Measurements from ENCODE around the gene CASP2.
A peak's percentile ranks its signal among the peaks of the same experiment; 100 is the strongest.
"Not testable (repeated sequence)": the region's sequence is repeated elsewhere in the genome, so short reads cannot be mapped to it uniquely, and the experiment has no call there.

CASP2 gene

GRCh38 chr7:143250822-143251221 is 37.3 kb upstream of the CASP2 start:
- DNase-seq (ENCODE audit: low read depth): no peak
- H3K27me3 ChIP-seq (replicated peaks; ENCODE audit: control insufficient read depth, insufficient read depth, low read length): no peaks in the 10 kb centered on the region
- no peak overlapping the region for H3K4me3 ChIP-seq (ENCODE audit: low read length)
- no peaks in the 10 kb centered on the region for H3K9me3 ChIP-seq (ENCODE audit: control insufficient read depth, low read length)
- no peak overlapping the region for H3K9ac ChIP-seq (ENCODE audit: low read length)
- H3K4me1 ChIP-seq (ENCODE audit: control insufficient read depth, insufficient read depth, low read length): no peaks in the 10 kb centered on the region
- H3K36me3 ChIP-seq (ENCODE audit: control insufficient read depth, insufficient read depth, low read length, severe bottlenecking): no peaks in the 10 kb centered on the region

GRCh38 chr7:143252006-143252405 is 36.1 kb upstream of the CASP2 start:
- Histone ChIP-seq H3K9ac (ENCODE audit: low read length) (no peak overlapping the region), H3K4me3 (ENCODE audit: low read length) (no peak overlapping the region), H3K27me3 (replicated peaks; ENCODE audit: control insufficient read depth, insufficient read depth, low read length) (no peaks in the 10 kb centered on the region), H3K36me3 (ENCODE audit: control insufficient read depth, insufficient read depth, low read length, severe bottlenecking) (no peaks in the 10 kb centered on the region), H3K4me1 (ENCODE audit: control insufficient read depth, insufficient read depth, low read length) (no peaks in the 10 kb centered on the region), H3K9me3 (ENCODE audit: control insufficient read depth, low read length) (no peaks in the 10 kb centered on the region)
- no peak for DNase-seq (ENCODE audit: low read depth)

DNA sequence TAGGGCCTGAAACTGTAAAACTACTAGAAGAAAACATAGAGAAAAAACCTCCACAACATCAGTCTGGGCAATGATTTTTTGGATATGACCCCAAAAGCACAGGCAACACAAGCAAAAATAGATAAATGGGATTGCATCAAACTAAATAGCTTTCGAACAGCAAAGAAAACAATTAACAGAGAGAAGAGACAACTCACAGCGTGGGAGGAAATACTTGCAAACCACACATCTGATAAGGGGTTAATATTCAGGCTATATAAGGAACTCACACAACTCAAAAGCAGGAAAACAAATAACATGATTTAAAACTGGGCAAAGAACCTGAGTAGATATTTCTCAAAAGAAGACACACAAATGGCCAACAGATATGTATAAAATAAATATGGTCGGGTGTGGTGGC is 32.6 kb upstream of the CASP2 start:
- no peak for DNase-seq (ENCODE audit: low read depth)
- H3K4me3 ChIP-seq (ENCODE audit: low read length): no peak overlapping the region

DNA sequence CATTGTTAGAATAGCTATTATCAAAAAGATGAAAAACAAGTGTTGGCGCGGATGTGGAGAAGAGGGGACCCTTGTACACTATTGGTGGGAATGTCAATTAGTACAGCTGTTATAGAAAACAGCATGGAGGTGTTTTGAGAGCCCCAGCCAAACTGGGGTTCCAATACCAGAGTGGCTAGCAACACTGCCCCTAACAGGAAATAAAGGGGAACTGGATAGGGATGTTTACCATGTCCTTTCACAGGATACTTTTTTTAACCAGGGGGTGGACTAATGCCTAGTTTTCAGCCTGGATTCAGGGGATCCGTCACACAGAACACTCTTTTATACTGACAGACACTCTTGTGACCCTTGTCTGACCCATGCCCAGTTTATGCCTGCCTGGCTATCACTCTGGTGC is 31.8 kb upstream of the CASP2 start:
- Histone ChIP-seq H3K4me3 (ENCODE audit: low read length) (no peak overlapping the region), H3K9me3 (ENCODE audit: control insufficient read depth, low read length) (no peaks in the 10 kb centered on the region), H3K36me3 (ENCODE audit: control insufficient read depth, insufficient read depth, low read length, severe bottlenecking) (no peaks in the 10 kb centered on the region), H3K4me1 (ENCODE audit: control insufficient read depth, insufficient read depth, low read length) (no peaks in the 10 kb centered on the region), H3K27me3 (replicated peaks; ENCODE audit: control insufficient read depth, insufficient read depth, low read length) (no peaks in the 10 kb centered on the region), H3K9ac (ENCODE audit: low read length) (no peak overlapping the region)
- no peak for DNase-seq (ENCODE audit: low read depth)

More for the DNA sequence above, 32.6 kb upstream of the CASP2 start:
- H3K36me3 ChIP-seq (ENCODE audit: control insufficient read depth, insufficient read depth, low read length, severe bottlenecking): no peaks in the 10 kb centered on the region
- no peak overlapping the region for H3K9ac ChIP-seq (ENCODE audit: low read length)
- no peaks in the 10 kb centered on the region for H3K4me1 ChIP-seq (ENCODE audit: control insufficient read depth, insufficient read depth, low read length)
- H3K27me3 ChIP-seq (replicated peaks; ENCODE audit: control insufficient read depth, insufficient read depth, low read length): no peaks in the 10 kb centered on the region
- H3K9me3 ChIP-seq (ENCODE audit: control insufficient read depth, low read length): no peaks in the 10 kb centered on the region

GRCh38 chr7:143256932-143257331 is 31.2 kb upstream of the CASP2 start:
- Histone ChIP-seq H3K27me3 (replicated peaks; ENCODE audit: control insufficient read depth, insufficient read depth, low read length) (no peaks in the 10 kb centered on the region), H3K36me3 (ENCODE audit: control insufficient read depth, insufficient read depth, low read length, severe bottlenecking) (no peaks in the 10 kb centered on the region), H3K9ac (ENCODE audit: low read length) (no peak overlapping the region), H3K9me3 (ENCODE audit: control insufficient read depth, low read length) (no peaks in the 10 kb centered on the region), H3K4me3 (ENCODE audit: low read length) (no peak overlapping the region), H3K4me1 (ENCODE audit: control insufficient read depth, insufficient read depth, low read length) (no peaks in the 10 kb centered on the region)
- no peak for DNase-seq (ENCODE audit: low read depth)

DNA sequence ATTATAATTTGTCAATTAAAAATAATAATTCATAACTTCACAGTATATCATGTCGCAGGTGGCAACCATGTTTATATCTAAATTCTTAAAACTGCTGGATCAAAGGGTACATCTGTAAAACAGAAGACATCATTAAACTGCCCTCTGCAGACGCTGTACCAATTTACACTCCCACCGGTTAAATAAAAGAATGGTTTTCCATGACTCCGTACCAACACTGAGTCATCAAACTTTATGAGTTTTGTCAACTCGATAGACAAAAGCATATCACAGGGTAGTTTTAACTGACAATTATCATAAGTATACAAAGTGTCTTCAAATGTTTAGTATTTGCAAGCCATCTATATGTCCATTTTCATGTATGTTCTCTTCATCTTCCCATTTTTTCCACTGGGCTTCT is 30.6 kb upstream of the CASP2 start:
- no peaks in the 10 kb centered on the region for H3K4me1 ChIP-seq (ENCODE audit: control insufficient read depth, insufficient read depth, low read length)
- no peak for DNase-seq (ENCODE audit: low read depth)
- no peak overlapping the region for H3K9ac ChIP-seq (ENCODE audit: low read length)
- no peaks in the 10 kb centered on the region for H3K36me3 ChIP-seq (ENCODE audit: control insufficient read depth, insufficient read depth, low read length, severe bottlenecking)
- no peak overlapping the region for H3K4me3 ChIP-seq (ENCODE audit: low read length)
- no peaks in the 10 kb centered on the region for H3K27me3 ChIP-seq (replicated peaks; ENCODE audit: control insufficient read depth, insufficient read depth, low read length)
- H3K9me3 ChIP-seq (ENCODE audit: control insufficient read depth, low read length): no peaks in the 10 kb centered on the region

- peak; percentile 50 for DNase-seq (ENCODE audit: low read depth)
- Histone ChIP-seq H3K27me3 (replicated peaks; ENCODE audit: control insufficient read depth, insufficient read depth, low read length) (no peaks in the 10 kb centered on the region), H3K4me1 (ENCODE audit: control insufficient read depth, insufficient read depth, low read length) (peaks cover 4% of the 10 kb centered on the region), H3K4me3 (ENCODE audit: low read length) (no peak overlapping the region), H3K36me3 (ENCODE audit: control insufficient read depth, insufficient read depth, low read length, severe bottlenecking) (no peaks in the 10 kb centered on the region), H3K9me3 (ENCODE audit: control insufficient read depth, low read length) (no peaks in the 10 kb centered on the region), H3K9ac (ENCODE audit: low read length) (no peak overlapping the region)
Observed at GRCh38 chr7:143258831-143259230, 29.3 kb upstream of the CASP2 start.

GRCh38 chr7:143259765-143260164 is 28.4 kb upstream of the CASP2 start:
- Histone ChIP-seq H3K4me3 (ENCODE audit: low read length) (no peak overlapping the region), H3K36me3 (ENCODE audit: control insufficient read depth, insufficient read depth, low read length, severe bottlenecking) (peaks cover 1% of the 10 kb centered on the region)

DNA sequence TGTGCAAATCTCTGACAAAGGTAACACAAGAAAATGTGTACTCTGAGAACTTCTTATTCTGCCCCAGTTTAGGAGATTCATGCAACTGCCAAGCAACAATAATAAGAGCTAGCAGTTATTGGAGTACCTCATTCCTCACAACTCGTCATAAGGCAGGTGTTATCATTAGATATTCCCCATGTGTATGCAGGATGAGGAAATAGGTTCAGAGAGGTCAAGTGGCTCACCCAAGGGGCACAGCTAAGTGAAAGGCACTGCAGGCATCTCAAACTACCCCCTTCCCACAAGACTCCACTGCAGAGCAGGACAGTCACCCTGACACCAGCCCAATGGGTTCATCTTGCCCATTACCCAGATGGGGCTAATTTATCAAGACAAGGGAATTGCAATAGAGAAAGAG is 26.2 kb upstream of the CASP2 start:
- Histone ChIP-seq H3K9ac (ENCODE audit: low read length) (no peak overlapping the region), H3K27me3 (replicated peaks; ENCODE audit: control insufficient read depth, insufficient read depth, low read length) (no peaks in the 10 kb centered on the region), H3K9me3 (ENCODE audit: control insufficient read depth, low read length) (no peaks in the 10 kb centered on the region), H3K4me3 (ENCODE audit: low read length) (no peak overlapping the region), H3K4me1 (ENCODE audit: control insufficient read depth, insufficient read depth, low read length) (peaks cover 15% of the 10 kb centered on the region), H3K36me3 (ENCODE audit: control insufficient read depth, insufficient read depth, low read length, severe bottlenecking) (peaks cover 9% of the 10 kb centered on the region)
- no peak for DNase-seq (ENCODE audit: low read depth)

More at GRCh38 chr7:143259765-143260164, 28.4 kb upstream of the CASP2 start:
- Histone ChIP-seq H3K9ac (ENCODE audit: low read length) (no peak overlapping the region), H3K27me3 (replicated peaks; ENCODE audit: control insufficient read depth, insufficient read depth, low read length) (no peaks in the 10 kb centered on the region), H3K9me3 (ENCODE audit: control insufficient read depth, low read length) (no peaks in the 10 kb centered on the region), H3K4me1 (ENCODE audit: control insufficient read depth, insufficient read depth, low read length) (peaks cover 9% of the 10 kb centered on the region)
- DNase-seq (ENCODE audit: low read depth): no peak

DNA sequence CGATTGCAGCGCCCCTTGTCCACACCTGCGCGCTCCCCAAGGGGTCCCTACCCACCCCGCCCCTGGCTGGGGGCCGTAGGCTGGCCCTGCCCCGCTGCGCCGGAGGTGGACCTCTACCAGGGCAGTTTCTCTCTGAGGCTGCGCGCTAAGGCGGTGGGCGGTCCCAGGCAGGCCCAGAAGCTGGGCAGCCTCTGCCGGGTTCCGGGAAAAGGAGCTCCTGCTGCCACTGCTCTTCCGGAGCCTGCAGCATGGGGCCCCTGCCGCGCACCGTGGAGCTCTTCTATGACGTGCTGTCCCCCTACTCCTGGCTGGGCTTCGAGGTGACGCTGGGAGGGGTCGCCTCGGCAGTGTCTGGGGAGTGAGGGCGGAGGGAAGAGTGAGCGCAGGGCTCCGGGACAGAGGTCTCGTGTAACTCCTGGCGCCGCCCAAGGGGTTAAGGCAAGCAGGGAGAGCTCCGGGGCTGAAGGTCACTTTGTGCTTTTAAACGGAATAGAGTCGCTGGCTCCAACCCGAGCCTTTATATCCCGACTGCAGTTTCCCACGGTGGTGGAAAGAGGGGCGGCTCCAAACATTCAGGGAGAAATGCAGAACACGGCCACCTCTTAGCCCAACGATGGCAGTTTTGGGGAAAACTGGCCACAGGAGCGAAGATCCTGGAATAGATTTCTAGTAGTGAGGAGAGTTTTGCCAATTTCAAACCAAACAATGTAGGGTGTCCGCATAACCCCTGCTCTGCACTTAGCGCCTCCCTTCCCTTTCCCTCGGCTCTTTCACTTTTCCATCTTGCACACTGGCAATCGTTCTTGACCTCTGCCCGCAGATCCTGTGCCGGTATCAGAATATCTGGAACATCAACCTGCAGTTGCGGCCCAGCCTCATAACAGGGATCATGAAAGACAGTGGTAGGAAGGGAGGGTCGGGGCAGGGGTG is 24.6 kb upstream of the CASP2 start, which contains the start of gene GSTK1:
TSS of gene GSTK1 (plus strand) at position 176 of the 930 bp plus-strand sequence. CDS start at position 249, 73 bp downstream.
- peaks cover 25% of the 10 kb centered on the region for H3K36me3 ChIP-seq (ENCODE audit: control insufficient read depth, insufficient read depth, low read length, severe bottlenecking)
- DNase-seq (ENCODE audit: low read depth): peak; percentile 86
- peak within 1 kb of the TSS; percentile 95 for H3K4me3 ChIP-seq (ENCODE audit: low read length)
- H3K9ac ChIP-seq (ENCODE audit: low read length): peak within 1 kb of the TSS; percentile 99
- no peaks in the 10 kb centered on the region for H3K9me3 ChIP-seq (ENCODE audit: control insufficient read depth, low read length)
- no peaks in the 10 kb centered on the region for H3K27me3 ChIP-seq (replicated peaks; ENCODE audit: control insufficient read depth, insufficient read depth, low read length)
- peaks cover 15% of the 10 kb centered on the region for H3K4me1 ChIP-seq (ENCODE audit: control insufficient read depth, insufficient read depth, low read length)

- not testable (repeated sequence) for DNase-seq (ENCODE audit: low read depth)
Observed at GRCh38 chr7:143264196-143264568, 24.0 kb upstream of the CASP2 start.

More at GRCh38 chr7:143264196-143264568, 24.0 kb upstream of the CASP2 start:
- Histone ChIP-seq H3K4me3 (ENCODE audit: low read length) (peak overlapping the region; percentile 95), H3K4me1 (ENCODE audit: control insufficient read depth, insufficient read depth, low read length) (peaks cover 15% of the 10 kb centered on the region), H3K36me3 (ENCODE audit: control insufficient read depth, insufficient read depth, low read length, severe bottlenecking) (peaks cover 32% of the 10 kb centered on the region), H3K9ac (ENCODE audit: low read length) (peak overlapping the region; percentile 99)
- not testable (repeated sequence) for H3K27me3 ChIP-seq (replicated peaks; ENCODE audit: control insufficient read depth, insufficient read depth, low read length); H3K9me3 ChIP-seq (ENCODE audit: control insufficient read depth, low read length)
